PC-3 (cell line): ENCODE measurements around the gene FOXL2NB. TPM values are rescaled to one million over a fixed set of nuclear protein-coding genes. Genes with fewer than 3 reads are reported as not detected.

ENCODE experiments used
- ATAC-seq: fragments of 200-7000 bp; cut with Tn5 transposase; 2 replicates; pipeline ENCODE4 v1.9.1; 2020; ENCODE audit warnings: mild to moderate bottlenecking, moderate library complexity
- BruUV-seq: library from RNA; stranded (reverse); fragments of 400-500 nt; replicated peaks from 2 replicates; lab custom pipeline; 2021; lab: Mats Ljungman, UMichigan
- CTCF ChIA-PET: fragments of 300-600 bp; sonication (Branson Sonifier 250); formaldehyde crosslinking; loops from one replicate; lab custom pipeline; 2022; ENCODE audit warnings: antibody characterized with exemption; lab: Charles Lee
- POLR2A ChIA-PET: fragments of 300-600 bp; sonication (Branson Sonifier 250); formaldehyde crosslinking; loops from one replicate; lab custom pipeline; 2022; ENCODE audit warnings: antibody characterized with exemption; ENCODE audit not compliant: unreplicated experiment; lab: Charles Lee
- DNase-seq: peaks from one replicate; pipeline ENCODE4 v3.0.0-alpha.2; 2015
- H2AFZ ChIP-seq: fragments of 300-600 bp; sonication (generic); 2 replicates; pipeline ENCODE4 v1.6.0; 2016; ENCODE audit warnings: antibody characterized with exemption, low read length
- H3F3A ChIP-seq: fragments of 300-600 bp; sonication (generic); one replicate; pipeline ENCODE4 v1.6.0; 2017; ENCODE audit warnings: antibody characterized with exemption, low read length, control low read depth, mild to moderate bottlenecking; ENCODE audit not compliant: unreplicated experiment
- H3K27ac ChIP-seq: fragments of 300-600 bp; sonication (generic); 2 replicates; pipeline ENCODE4 v1.5.1; 2016; ENCODE audit warnings: mild to moderate bottlenecking, low read length
- H3K27me3 ChIP-seq: fragments of 300-600 bp; sonication (generic); 2 replicates; pipeline ENCODE4 v1.6.1; 2016; ENCODE audit warnings: low read length, mixed read lengths
- H3K36me3 ChIP-seq: fragments of 300-600 bp; sonication (generic); 2 replicates; pipeline ENCODE4 v1.6.1; 2016; ENCODE audit warnings: low read depth, mixed run types, low read length, mixed read lengths
- H3K4me1 ChIP-seq: fragments of 300-600 bp; sonication (generic); 2 replicates; pipeline ENCODE4 v1.5.1; 2016; ENCODE audit warnings: low read length; ENCODE audit not compliant: insufficient read depth
- H3K4me2 ChIP-seq: fragments of 300-600 bp; sonication (generic); 2 replicates; pipeline ENCODE4 v1.6.0; 2016; ENCODE audit warnings: low read length
- H3K4me3 ChIP-seq: fragments of 300-600 bp; sonication (generic); 2 replicates; pipeline ENCODE4 v1.5.1; 2016; ENCODE audit warnings: mild to moderate bottlenecking, low read length, mixed read lengths
- H3K79me2 ChIP-seq: fragments of 300-600 bp; sonication (generic); 2 replicates; pipeline ENCODE4 v1.6.1; 2017; ENCODE audit warnings: low read length, mixed read lengths
- H3K9ac ChIP-seq: fragments of 300-600 bp; sonication (generic); 2 replicates; pipeline ENCODE4 v1.6.0; 2016; ENCODE audit warnings: mild to moderate bottlenecking, low read length
- H3K9me2 ChIP-seq: fragments of 300-600 bp; sonication (generic); replicated peaks from 2 replicates; pipeline ENCODE4 v1.6.1; 2016; ENCODE audit warnings: mixed run types, low read length, mixed read lengths
- H3K9me3 ChIP-seq: fragments of 300-600 bp; sonication (generic); 2 replicates; pipeline ENCODE4 v1.6.1; 2016; ENCODE audit warnings: low read length, mixed read lengths
- H4K20me1 ChIP-seq: fragments of 300-600 bp; sonication (generic); 2 replicates; pipeline ENCODE4 v1.6.1; 2016; ENCODE audit warnings: low read length, mixed read lengths
- CTCF ChIP-seq: fragments of 300-600 bp; sonication (generic); conservative IDR thresholded peaks from 2 replicates; pipeline ENCODE4 v1.5.1; 2017; ENCODE audit warnings: antibody characterized with exemption, low read depth, mild to moderate bottlenecking, low read length
- EZH2 ChIP-seq: fragments of 300-600 bp; sonication (generic); IDR thresholded peaks from one replicate; pipeline ENCODE4 v1.6.1; 2017; ENCODE audit warnings: antibody characterized with exemption, mild to moderate bottlenecking, low read length; ENCODE audit not compliant: unreplicated experiment
- EZH2phosphoT487 ChIP-seq: fragments of 300-600 bp; sonication (generic); IDR thresholded peaks from 2 replicates; pipeline ENCODE4 v1.6.1; 2018; ENCODE audit warnings: mild to moderate bottlenecking, antibody characterized with exemption, low read length, borderline replicate concordance
- intact Hi-C: fragments of 100-400 bp; cut with micrococcal nuclease; formaldehyde crosslinking; loops from 2 replicates; pipeline ENCODE4 v1.9.0; 2023
- total RNA-seq: library from RNA; depleted of rRNA; stranded (reverse); fragments of >200 nt; gene quantifications from 2 replicates; pipeline ENCODE4 v1.2.3, GENCODE V29; 2014

The FOXL2NB gene
- total RNA-seq, 1 experiment from 2014 or later = not detected

- Histone ChIP-seq H3K27ac (no peak overlapping the region), H3K9ac (no peak overlapping the region), H2AFZ (no peak overlapping the region), H3K4me1 (no peaks in the 10 kb centered on the region), H3K9me3 (no peaks in the 10 kb centered on the region), H3K79me2 (no peaks in the 10 kb centered on the region), H3F3A (no peaks in the 10 kb centered on the region), H3K4me2 (no peak overlapping the region), H3K9me2 (no peaks in the 10 kb centered on the region), H4K20me1 (no peaks in the 10 kb centered on the region), H3K27me3 (no peaks in the 10 kb centered on the region), H3K4me3 (no peak overlapping the region), H3K36me3 (no peaks in the 10 kb centered on the region)
- intact Hi-C loops = loop anchor here (10.0 kb wide), 1 partner anchor 270 kb away; no protein-coding TSS in a partner anchor
- ChIA-PET POLR2A (no interaction called here), CTCF (no interaction called here)
- no TSS peak for BruUV-seq
- DNase-seq (no peak), ATAC-seq (no peak)
- TF ChIP-seq CTCF (no peak), EZH2 (no peak), EZH2phosphoT487 (no peak)
Measured at GRCh38 chr3:138944929-138945708, 1.9 kb upstream of the FOXL2NB start.

- POLR2A ChIA-PET = no interaction called here
- H3K9ac ChIP-seq = no peak overlapping the region
- TF ChIP-seq CTCF = peak; percentile 31; the same call in 1 of the 2 replicates
- no peak for TF ChIP-seq EZH2
Measured at GRCh38 chr3:138945709-138946662, 1.0 kb upstream of the FOXL2NB start.

More at GRCh38 chr3:138945709-138946662, 1.0 kb upstream of the FOXL2NB start:
- no peaks in the 10 kb centered on the region for H3K4me1 ChIP-seq
- H3K79me2 ChIP-seq = no peaks in the 10 kb centered on the region
- no peaks in the 10 kb centered on the region for H3K27me3 ChIP-seq
- H3F3A ChIP-seq = no peaks in the 10 kb centered on the region
- H2AFZ ChIP-seq = 0 out of 2 replicates have a peak overlapping the region, but pooled peaks have one; percentile 30
- CTCF ChIA-PET = no interaction called here
- ATAC-seq (no peak), DNase-seq (no peak)
- intact Hi-C loops = loop anchor here (10.0 kb wide), 1 partner anchor 269 kb away; no protein-coding TSS in a partner anchor
- no peaks in the 10 kb centered on the region for H3K9me2 ChIP-seq
- no TSS peak for BruUV-seq
- H3K4me3 ChIP-seq = no peak overlapping the region
- H3K4me2 ChIP-seq = 0 out of 2 replicates have a peak overlapping the region, but pooled peaks have one; percentile 39
- H3K27ac ChIP-seq = no peak overlapping the region
- H3K9me3 ChIP-seq = no peaks in the 10 kb centered on the region
- no peaks in the 10 kb centered on the region for H4K20me1 ChIP-seq
- no peaks in the 10 kb centered on the region for H3K36me3 ChIP-seq
